PC-3 (cell line): ENCODE results near the gene IER5L. TPM values are rescaled to one million over a fixed set of nuclear protein-coding genes. Genes with fewer than 3 reads are reported as not detected.

ENCODE experiments used
- ATAC-seq: fragments of 200-7000 bp; cut with Tn5 transposase; 2 replicates; pipeline ENCODE4 v1.9.1; 2020; ENCODE audit warnings: mild to moderate bottlenecking, moderate library complexity
- BruUV-seq: library from RNA; stranded (reverse); fragments of 400-500 nt; replicated peaks from 2 replicates; lab custom pipeline; 2021; lab: Mats Ljungman, UMichigan
- CTCF ChIA-PET: fragments of 300-600 bp; sonication (Branson Sonifier 250); formaldehyde crosslinking; loops from one replicate; lab custom pipeline; 2022; ENCODE audit warnings: antibody characterized with exemption; lab: Charles Lee
- POLR2A ChIA-PET: fragments of 300-600 bp; sonication (Branson Sonifier 250); formaldehyde crosslinking; loops from one replicate; lab custom pipeline; 2022; ENCODE audit warnings: antibody characterized with exemption; ENCODE audit not compliant: unreplicated experiment; lab: Charles Lee
- DNase-seq: peaks from one replicate; pipeline ENCODE4 v3.0.0-alpha.2; 2015
- H2AFZ ChIP-seq: fragments of 300-600 bp; sonication (generic); 2 replicates; pipeline ENCODE4 v1.6.0; 2016; ENCODE audit warnings: antibody characterized with exemption, low read length
- H3F3A ChIP-seq: fragments of 300-600 bp; sonication (generic); one replicate; pipeline ENCODE4 v1.6.0; 2017; ENCODE audit warnings: antibody characterized with exemption, low read length, control low read depth, mild to moderate bottlenecking; ENCODE audit not compliant: unreplicated experiment
- H3K27ac ChIP-seq: fragments of 300-600 bp; sonication (generic); 2 replicates; pipeline ENCODE4 v1.5.1; 2016; ENCODE audit warnings: mild to moderate bottlenecking, low read length
- H3K27me3 ChIP-seq: fragments of 300-600 bp; sonication (generic); 2 replicates; pipeline ENCODE4 v1.6.1; 2016; ENCODE audit warnings: low read length, mixed read lengths
- H3K36me3 ChIP-seq: fragments of 300-600 bp; sonication (generic); 2 replicates; pipeline ENCODE4 v1.6.1; 2016; ENCODE audit warnings: low read depth, mixed run types, low read length, mixed read lengths
- H3K4me1 ChIP-seq: fragments of 300-600 bp; sonication (generic); 2 replicates; pipeline ENCODE4 v1.5.1; 2016; ENCODE audit warnings: low read length; ENCODE audit not compliant: insufficient read depth
- H3K4me2 ChIP-seq: fragments of 300-600 bp; sonication (generic); 2 replicates; pipeline ENCODE4 v1.6.0; 2016; ENCODE audit warnings: low read length
- H3K4me3 ChIP-seq: fragments of 300-600 bp; sonication (generic); 2 replicates; pipeline ENCODE4 v1.5.1; 2016; ENCODE audit warnings: mild to moderate bottlenecking, low read length, mixed read lengths
- H3K79me2 ChIP-seq: fragments of 300-600 bp; sonication (generic); 2 replicates; pipeline ENCODE4 v1.6.1; 2017; ENCODE audit warnings: low read length, mixed read lengths
- H3K9ac ChIP-seq: fragments of 300-600 bp; sonication (generic); 2 replicates; pipeline ENCODE4 v1.6.0; 2016; ENCODE audit warnings: mild to moderate bottlenecking, low read length
- H3K9me2 ChIP-seq: fragments of 300-600 bp; sonication (generic); replicated peaks from 2 replicates; pipeline ENCODE4 v1.6.1; 2016; ENCODE audit warnings: mixed run types, low read length, mixed read lengths
- H3K9me3 ChIP-seq: fragments of 300-600 bp; sonication (generic); 2 replicates; pipeline ENCODE4 v1.6.1; 2016; ENCODE audit warnings: low read length, mixed read lengths
- H4K20me1 ChIP-seq: fragments of 300-600 bp; sonication (generic); 2 replicates; pipeline ENCODE4 v1.6.1; 2016; ENCODE audit warnings: low read length, mixed read lengths
- CTCF ChIP-seq: fragments of 300-600 bp; sonication (generic); conservative IDR thresholded peaks from 2 replicates; pipeline ENCODE4 v1.5.1; 2017; ENCODE audit warnings: antibody characterized with exemption, low read depth, mild to moderate bottlenecking, low read length
- EZH2 ChIP-seq: fragments of 300-600 bp; sonication (generic); IDR thresholded peaks from one replicate; pipeline ENCODE4 v1.6.1; 2017; ENCODE audit warnings: antibody characterized with exemption, mild to moderate bottlenecking, low read length; ENCODE audit not compliant: unreplicated experiment
- EZH2phosphoT487 ChIP-seq: fragments of 300-600 bp; sonication (generic); IDR thresholded peaks from 2 replicates; pipeline ENCODE4 v1.6.1; 2018; ENCODE audit warnings: mild to moderate bottlenecking, antibody characterized with exemption, low read length, borderline replicate concordance
- intact Hi-C: fragments of 100-400 bp; cut with micrococcal nuclease; formaldehyde crosslinking; loops from 2 replicates; pipeline ENCODE4 v1.9.0; 2023
- total RNA-seq: library from RNA; depleted of rRNA; stranded (reverse); fragments of >200 nt; gene quantifications from 2 replicates; pipeline ENCODE4 v1.2.3, GENCODE V29; 2014

The IER5L gene
- total RNA-seq, 1 experiment from 2014 or later = 46.1 TPM

DNA sequence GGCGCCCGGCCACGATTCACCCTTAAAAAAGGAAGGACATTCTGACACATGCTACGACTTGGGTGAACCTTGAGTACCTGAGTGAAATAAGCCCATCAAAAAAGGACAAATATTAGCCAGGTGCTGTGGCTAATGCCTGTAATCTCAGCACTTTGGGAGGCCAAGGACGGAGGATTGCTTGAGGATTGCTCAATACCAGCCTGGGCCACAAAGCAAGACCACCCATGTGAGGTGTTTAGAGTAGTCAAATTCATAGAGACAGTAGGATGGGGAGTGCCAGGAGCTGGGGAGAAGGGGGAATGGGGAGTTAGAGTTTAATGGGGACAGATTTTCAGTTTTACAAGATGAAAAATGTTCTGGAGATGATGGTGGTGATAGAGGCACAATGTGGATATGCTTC lies 32.1 kb upstream of the IER5L start:
- POLR2A ChIA-PET = no interaction called here
- DNase-seq = no peak
- Histone ChIP-seq H3K4me2 (no peak overlapping the region), H4K20me1 (no peaks in the 10 kb centered on the region), H3K9me3 (no peaks in the 10 kb centered on the region), H3K36me3 (no peaks in the 10 kb centered on the region), H3K27me3 (no peaks in the 10 kb centered on the region), H3F3A (no peaks in the 10 kb centered on the region), H3K4me3 (no peak overlapping the region), H3K4me1 (no peaks in the 10 kb centered on the region), H3K9ac (no peak overlapping the region), H2AFZ (no peak overlapping the region), H3K79me2 (no peaks in the 10 kb centered on the region), H3K9me2 (no peaks in the 10 kb centered on the region), H3K27ac (no peak overlapping the region)
- intact Hi-C loops = no loop called here
- TF ChIP-seq CTCF (no peak), EZH2 (no peak), EZH2phosphoT487 (no peak)
- CTCF ChIA-PET = interaction anchor here (0.6 kb wide), 2 partner anchors 22 to 71 kb away, joined by 3 read pairs; no protein-coding TSS in a partner anchor
- no peak for ATAC-seq
- BruUV-seq = no TSS peak

- intact Hi-C loops = no loop called here
- H2AFZ ChIP-seq = no peak overlapping the region
- no TSS peak for BruUV-seq
- ATAC-seq (no peak), DNase-seq (no peak)
- H3K36me3 ChIP-seq = no peaks in the 10 kb centered on the region
- H3K4me2 ChIP-seq = no peak overlapping the region
- no peak overlapping the region for H3K9ac ChIP-seq
- ChIA-PET POLR2A (no interaction called here), CTCF (no interaction called here)
- H3K27me3 ChIP-seq = no peaks in the 10 kb centered on the region
- no peaks in the 10 kb centered on the region for H4K20me1 ChIP-seq
- no peak overlapping the region for H3K4me3 ChIP-seq
- H3K27ac ChIP-seq = no peak overlapping the region
- H3F3A ChIP-seq = no peaks in the 10 kb centered on the region
- no peak for TF ChIP-seq EZH2
- no peak for TF ChIP-seq CTCF
- TF ChIP-seq EZH2phosphoT487 = no peak
- no peaks in the 10 kb centered on the region for H3K79me2 ChIP-seq
- H3K4me1 ChIP-seq = no peaks in the 10 kb centered on the region
- no peaks in the 10 kb centered on the region for H3K9me2 ChIP-seq
- no peaks in the 10 kb centered on the region for H3K9me3 ChIP-seq
Observed at GRCh38 chr9:129209580-129209979, 31.5 kb upstream of the IER5L start.

DNA sequence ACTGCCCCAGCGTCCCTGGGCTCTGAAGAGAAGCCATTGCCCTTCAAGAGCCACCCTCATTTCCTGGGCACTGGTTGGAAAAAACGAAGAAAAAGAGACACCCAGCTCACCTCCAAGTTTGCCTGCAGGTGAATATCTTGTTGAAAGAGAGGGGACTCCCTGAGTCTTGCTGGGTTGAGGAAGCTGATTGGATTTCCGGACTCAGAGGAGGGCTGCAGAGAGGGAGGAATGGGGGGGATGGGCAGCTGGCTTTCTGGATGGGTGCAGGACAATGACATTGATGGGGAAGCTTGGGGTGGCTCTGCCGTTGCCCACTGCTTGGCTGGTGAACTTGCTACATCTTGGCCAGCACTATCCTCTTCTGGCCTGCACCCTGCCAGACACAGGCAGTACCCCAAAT lies 31.0 kb upstream of the IER5L start:
- ATAC-seq (no peak), DNase-seq (no peak)
- intact Hi-C loops = no loop called here
- no peak overlapping the region for H3K27ac ChIP-seq
- H3K4me1 ChIP-seq = no peaks in the 10 kb centered on the region
- H2AFZ ChIP-seq = no peak overlapping the region
- no peaks in the 10 kb centered on the region for H3F3A ChIP-seq
- H3K27me3 ChIP-seq = no peaks in the 10 kb centered on the region
- H3K9me2 ChIP-seq = no peaks in the 10 kb centered on the region
- ChIA-PET CTCF (no interaction called here), POLR2A (no interaction called here)
- H3K4me3 ChIP-seq = no peak overlapping the region
- no peaks in the 10 kb centered on the region for H3K9me3 ChIP-seq
- no TSS peak for BruUV-seq
- no peaks in the 10 kb centered on the region for H3K36me3 ChIP-seq
- H3K79me2 ChIP-seq = no peaks in the 10 kb centered on the region
- H3K4me2 ChIP-seq = no peak overlapping the region
- no peaks in the 10 kb centered on the region for H4K20me1 ChIP-seq
- TF ChIP-seq EZH2 (no peak), EZH2phosphoT487 (no peak), CTCF (no peak)
- H3K9ac ChIP-seq = no peak overlapping the region
